GM12878 (cell line): Measurements from ENCODE around the gene SMOC2. TPM values are rescaled to one million over a fixed set of nuclear protein-coding genes. Genes with fewer than 3 reads are reported as not detected.

Experiments used
- ATAC-seq: fragments of 200-7000 bp; cut with Tn5 transposase; 3 replicates; pipeline ENCODE4 v1.9.1; 2020; ENCODE audit warnings: mild to moderate bottlenecking, moderate library complexity
- BruUV-seq: library from RNA; stranded (reverse); fragments of 400-500 nt; replicated peaks from 2 replicates; lab custom pipeline; 2021; lab: Mats Ljungman, UMichigan
- CTCF ChIA-PET: fragments of 300-600 bp; sonication (Branson Sonifier 250); formaldehyde crosslinking; extraction: SDS; loops from one replicate; lab custom pipeline; 2021; ENCODE audit warnings: inconsistent platforms; lab: Yijun Ruan, JAX
- POLR2A ChIA-PET: fragments of 350-600 bp; formaldehyde crosslinking; extraction: SDS; loops from one replicate; lab custom pipeline; 2021; ENCODE audit warnings: inconsistent platforms; lab: Charles Lee
- RAD21 ChIA-PET: fragments of 300-600 bp; sonication (Branson Sonifier 250); formaldehyde crosslinking; loops from one replicate; lab custom pipeline; 2023; ENCODE audit warnings: antibody characterized with exemption; ENCODE audit not compliant: unreplicated experiment; lab: Charles Lee
- SMC1A ChIA-PET: fragments of 300-600 bp; sonication (Branson Sonifier 250); formaldehyde crosslinking; loops from one replicate; lab custom pipeline; 2023; ENCODE audit not compliant: unreplicated experiment, uncharacterized antibody; lab: Charles Lee
- DNase-seq: peaks from one replicate; pipeline ENCODE4 v3.0.0-alpha.2; 2011; ENCODE audit warnings: low read depth, low spot score
- FAIRE-seq: peaks from 3 replicates; lab custom pipeline; 2011; peaks lifted over from hg19 to GRCh38; lab: Jason Lieb, UNC
- H2AFZ ChIP-seq: 2 replicates; pipeline ENCODE4 v1.6.0; 2011; ENCODE audit warnings: low read depth, low read length, control low read depth; ENCODE audit not compliant: control insufficient read depth
- H3K27ac ChIP-seq: 2 replicates; pipeline ENCODE4 v1.5.1; 2011; ENCODE audit warnings: control low read depth; ENCODE audit not compliant: control insufficient read depth, insufficient read depth
- H3K27me3 ChIP-seq, 2 experiments: replicated peaks in 1 of 2; 2 replicates each; pipeline versions ENCODE4 v1.6.0 to v1.6.1; 2011; ENCODE audit warnings: low read length in 1 of 2; ENCODE audit not compliant: control insufficient read depth in 2 of 2, insufficient read depth in 2 of 2
- H3K36me3 ChIP-seq, 2 experiments: 2 replicates each; pipeline ENCODE4 v1.5.1; 2011; ENCODE audit warnings: low read length in 1 of 2; ENCODE audit not compliant: control insufficient read depth in 2 of 2, insufficient read depth in 2 of 2
- H3K4me1 ChIP-seq: 2 replicates; pipeline ENCODE4 v1.6.1; 2011; ENCODE audit warnings: mild to moderate bottlenecking, low read length, moderate library complexity, mixed read lengths; ENCODE audit not compliant: control insufficient read depth, insufficient read depth
- H3K4me2 ChIP-seq: 2 replicates; pipeline ENCODE4 v1.6.0; 2011; ENCODE audit warnings: control low read depth; ENCODE audit not compliant: control insufficient read depth, insufficient read depth
- H3K4me3 ChIP-seq: fragments of 200-600 bp; sonication (generic); 2 replicates; pipeline ENCODE4 v1.5.1; 2016
- H3K79me2 ChIP-seq: 2 replicates; pipeline ENCODE4 v1.6.0; 2011; ENCODE audit warnings: low read length; ENCODE audit not compliant: control insufficient read depth, insufficient read depth
- H3K9ac ChIP-seq: 2 replicates; pipeline ENCODE4 v1.8.0; 2011; ENCODE audit warnings: low read length, control low read depth, mixed read lengths; ENCODE audit not compliant: control insufficient read depth, insufficient read depth
- H3K9me3 ChIP-seq: replicated peaks from 3 replicates; pipeline ENCODE4 v1.5.1; 2011; ENCODE audit warnings: mild to moderate bottlenecking, low read length; ENCODE audit not compliant: control insufficient read depth, insufficient read depth
- H4K20me1 ChIP-seq: 2 replicates; pipeline ENCODE4 v1.6.0; 2011; ENCODE audit not compliant: control insufficient read depth, insufficient read depth
- CHD4 ChIP-seq: fragments of 200-600 bp; sonication (generic); IDR thresholded peaks from 2 replicates; pipeline ENCODE4 v1.6.1; 2016; ENCODE audit warnings: mild to moderate bottlenecking
- CTCF ChIP-seq, 3 experiments: IDR thresholded peaks in 2 of 3; conservative IDR thresholded peaks in 1 of 3; 2 replicates each; pipeline ENCODE4 v1.5.1; 2011; ENCODE audit warnings: low read depth in 3 of 3, low read length in 3 of 3, mild to moderate bottlenecking in 3 of 3, control low read depth in 2 of 3, moderate library complexity in 2 of 3, inconsistent platforms in 1 of 3, mixed read lengths in 1 of 3; ENCODE audit not compliant: control insufficient read depth in 2 of 3, insufficient read depth in 1 of 3; ENCODE audit errors: extremely low read depth in 1 of 3
- HCFC1 ChIP-seq: fragments of 150-350 bp; IDR thresholded peaks from 2 replicates; pipeline ENCODE4 v1.6.1; 2014; ENCODE audit warnings: low read length
- HDGF ChIP-seq: fragments of 450-650 bp; IDR thresholded peaks from 2 replicates; pipeline ENCODE4 v1.6.1; 2016; ENCODE audit warnings: antibody characterized with exemption
- NR2C1 ChIP-seq: fragments of 450-650 bp; IDR thresholded peaks from 2 replicates; pipeline ENCODE4 v1.6.1; 2017; ENCODE audit warnings: antibody characterized with exemption, mild to moderate bottlenecking, moderate library complexity
- NRF1 ChIP-seq: conservative IDR thresholded peaks from 2 replicates; pipeline ENCODE4 v1.6.1; 2011; ENCODE audit warnings: mild to moderate bottlenecking, low read depth, low read length, improper control_type of control experiment
- SREBF1 ChIP-seq: IDR thresholded peaks from 2 replicates; pipeline ENCODE4 v1.6.1; 2012; ENCODE audit warnings: mild to moderate bottlenecking, low read length
- ZNF217 ChIP-seq: fragments of 450-650 bp; IDR thresholded peaks from 2 replicates; pipeline ENCODE4 v1.6.1; 2017; ENCODE audit warnings: antibody characterized with exemption, mild to moderate bottlenecking
- WGBS: methylation state at CpG from one replicate; pipeline ENCODE4 v1.1.6; 2016; ENCODE audit warnings: low lambda C conversion rate; ENCODE audit not compliant: insufficient replicate concordance, insufficient coverage; ENCODE audit errors: missing lambda C conversion rate; 5-methylcytosine and 5-hydroxymethylcytosine counted together
- in situ Hi-C: fragments of 300-500 bp; cut with MboI; formaldehyde crosslinking; loops from 9 replicates; pipeline ENCODE4 v1.14.3; 2018; ENCODE audit warnings: mixed read lengths
- intact Hi-C: fragments of 100-400 bp; cut with micrococcal nuclease; formaldehyde crosslinking; loops from one replicate; pipeline ENCODE4 v1.14.2; 2022; ENCODE audit not compliant: unreplicated experiment
- polyA plus RNA-seq, 11 experiments: library from polyadenylated mRNA; depleted of rRNA in 4 of 11; unstranded in 6 of 11; stranded (reverse) in 5 of 11; fragments of >200 nt; fragmentation: Nextera tagmentation in 4 of 11; fragmentation: Illumina TruSeq in 1 of 11; extraction: Ambion mirVana in 4 of 11; extraction: Trizol in 1 of 11; gene quantifications; 1 replicate in 1 of 11; 2 replicates in 10 of 11; pipeline versions ENCODE4 v1.2.1 to v1.2.3, GENCODE V29; 2011 to 2016; ENCODE audit warnings: inconsistent platforms in 2 of 11, missing spikeins in 2 of 11, low read depth in 1 of 11
- total RNA-seq, 4 experiments: library from RNA; depleted of rRNA in 3 of 4; stranded (reverse); fragments of >200 nt in 3 of 4; fragmentation: Illumina TruSeq in 1 of 4; extraction: Trizol in 1 of 4; gene quantifications; 2 replicates each; pipeline versions ENCODE4 v1.2.1 to v1.2.3, GENCODE V29; 2013 to 2021
- TF ChIP-seq, protein P1 (sequence below): IDR thresholded peaks from 2 replicates; pipeline ENCODE4 v1.6.1; 2012; ENCODE audit warnings: mild to moderate bottlenecking, low read depth, low read length

Gene SMOC2
- total and polyA plus RNA-seq, 10 of the 15 experiments (the other 5 are each of a cell fraction or from before 2014, with no cell fraction given) = 0.10 to 0.12 TPM; not detected in 8

- H3K36me3 ChIP-seq = no peaks in the 10 kb centered on the region
- no peaks in the 10 kb centered on the region; the same call in 2 of the 3 replicates for H3K9me3 ChIP-seq
- no peak overlapping the region for H3K4me2 ChIP-seq
- CTCF ChIA-PET = no interaction called here
- H3K9ac ChIP-seq = no peak overlapping the region
- SMC1A ChIA-PET = no interaction called here
- no TSS peak for BruUV-seq
- ATAC-seq = no peak
- RAD21 ChIA-PET = no interaction called here
- no peak overlapping the region for H3K27ac ChIP-seq
- POLR2A ChIA-PET = no interaction called here
- TF ChIP-seq SREBF1 (no peak), CHD4 (no peak), HCFC1 (no peak), NRF1 (no peak), ZNF217 (no peak), NR2C1 (no peak), CTCF (IDR thresholded peaks at IDR 0.05 in 2 of 3, conservative IDR thresholded peaks at IDR 0.05 in 1 of 3; ENCODE audit: control insufficient read depth in 2 of 3, extremely low read depth in 1 of 3, insufficient read depth in 1 of 3, low read depth in 3 of 3, low read length in 3 of 3) (no peak), HDGF (no peak)
- TF ChIP-seq, protein P1, sequence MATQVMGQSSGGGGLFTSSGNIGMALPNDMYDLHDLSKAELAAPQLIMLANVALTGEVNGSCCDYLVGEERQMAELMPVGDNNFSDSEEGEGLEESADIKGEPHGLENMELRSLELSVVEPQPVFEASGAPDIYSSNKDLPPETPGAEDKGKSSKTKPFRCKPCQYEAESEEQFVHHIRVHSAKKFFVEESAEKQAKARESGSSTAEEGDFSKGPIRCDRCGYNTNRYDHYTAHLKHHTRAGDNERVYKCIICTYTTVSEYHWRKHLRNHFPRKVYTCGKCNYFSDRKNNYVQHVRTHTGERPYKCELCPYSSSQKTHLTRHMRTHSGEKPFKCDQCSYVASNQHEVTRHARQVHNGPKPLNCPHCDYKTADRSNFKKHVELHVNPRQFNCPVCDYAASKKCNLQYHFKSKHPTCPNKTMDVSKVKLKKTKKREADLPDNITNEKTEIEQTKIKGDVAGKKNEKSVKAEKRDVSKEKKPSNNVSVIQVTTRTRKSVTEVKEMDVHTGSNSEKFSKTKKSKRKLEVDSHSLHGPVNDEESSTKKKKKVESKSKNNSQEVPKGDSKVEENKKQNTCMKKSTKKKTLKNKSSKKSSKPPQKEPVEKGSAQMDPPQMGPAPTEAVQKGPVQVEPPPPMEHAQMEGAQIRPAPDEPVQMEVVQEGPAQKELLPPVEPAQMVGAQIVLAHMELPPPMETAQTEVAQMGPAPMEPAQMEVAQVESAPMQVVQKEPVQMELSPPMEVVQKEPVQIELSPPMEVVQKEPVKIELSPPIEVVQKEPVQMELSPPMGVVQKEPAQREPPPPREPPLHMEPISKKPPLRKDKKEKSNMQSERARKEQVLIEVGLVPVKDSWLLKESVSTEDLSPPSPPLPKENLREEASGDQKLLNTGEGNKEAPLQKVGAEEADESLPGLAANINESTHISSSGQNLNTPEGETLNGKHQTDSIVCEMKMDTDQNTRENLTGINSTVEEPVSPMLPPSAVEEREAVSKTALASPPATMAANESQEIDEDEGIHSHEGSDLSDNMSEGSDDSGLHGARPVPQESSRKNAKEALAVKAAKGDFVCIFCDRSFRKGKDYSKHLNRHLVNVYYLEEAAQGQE = no peak
- H2AFZ ChIP-seq = no peak overlapping the region
- no peak overlapping the region for H3K4me3 ChIP-seq
- WGBS = 9% methylated on average over 5 of the region's 10 CpGs
- in situ Hi-C loops = no loop called here
- intact Hi-C loops = no loop called here
- H3K27me3 ChIP-seq = no peaks in the 10 kb centered on the region
- no peaks in the 10 kb centered on the region for H3K4me1 ChIP-seq
- H4K20me1 ChIP-seq = no peaks in the 10 kb centered on the region
- DNase-seq = no peak
- H3K79me2 ChIP-seq = no peaks in the 10 kb centered on the region
- no peak for FAIRE-seq
These were observed 196.8 kb downstream of the SMOC2 start for GRCh38 chr6:168637834-168638233.
